HepG2 (cell line): ENCODE measurements around the gene TSNAXIP1. TPM values are rescaled to one million over a fixed set of nuclear protein-coding genes. Genes with fewer than 3 reads are reported as not detected.
A peak's percentile ranks its signal among the peaks of the same experiment; 100 is the strongest.

Experiments
- ATAC-seq: fragments of 200-7000 bp; cut with Tn5 transposase; 3 replicates; pipeline ENCODE4 v1.9.1; 2020; ENCODE audit warnings: mild to moderate bottlenecking, moderate library complexity
- BruUV-seq: library from RNA; stranded (reverse); fragments of 400-500 nt; replicated peaks from 2 replicates; lab custom pipeline; 2021; lab: Mats Ljungman, UMichigan
- CTCF ChIA-PET: fragments of 300-600 bp; formaldehyde crosslinking; extraction: SDS; loops from one replicate; lab custom pipeline; 2021; ENCODE audit warnings: low total read pairs, inconsistent platforms, low intra/inter-chr PET ratio; lab: Yijun Ruan, JAX
- POLR2A ChIA-PET: fragments of 350-600 bp; sonication (Branson Sonifier 250); formaldehyde crosslinking; loops from one replicate; lab custom pipeline; 2020; ENCODE audit warnings: antibody characterized with exemption, inconsistent platforms; lab: Yijun Ruan, JAX
- DNase-seq: peaks from one replicate; pipeline ENCODE4 v3.0.0-alpha.2; 2015; ENCODE audit warnings: low spot score
- FAIRE-seq: peaks from 3 replicates; lab custom pipeline; 2011; peaks lifted over from hg19 to GRCh38; lab: Jason Lieb, UNC
- H2AFZ ChIP-seq: one replicate; pipeline ENCODE4 v1.6.1; 2011; ENCODE audit warnings: low read length, inconsistent platforms
- H3K27ac ChIP-seq: fragments of 300-600 bp; 3 replicates; pipeline ENCODE4 v1.8.0; 2011; ENCODE audit warnings: mixed run types, mild to moderate bottlenecking, mixed read lengths, low read length, inconsistent platforms; ENCODE audit not compliant: insufficient read depth; ENCODE audit errors: extremely low read length
- H3K27me3 ChIP-seq, 2 experiments: fragments of 200-600 bp in 1 of 2; 2 replicates in 1 of 2; 3 replicates in 1 of 2; pipeline versions ENCODE4 v1.6.0 to v1.8.0; 2011; ENCODE audit warnings: low read length in 2 of 2, mild to moderate bottlenecking in 2 of 2, moderate library complexity in 2 of 2, inconsistent platforms in 1 of 2; ENCODE audit not compliant: insufficient read depth in 2 of 2, control insufficient read depth in 1 of 2
- H3K36me3 ChIP-seq, 2 experiments: fragments of 200-600 bp in 1 of 2; replicated peaks in 1 of 2; 2 replicates in 1 of 2; 3 replicates in 1 of 2; pipeline versions ENCODE4 v1.5.1 to v1.8.0; 2011; ENCODE audit warnings: low read length in 2 of 2, inconsistent platforms in 1 of 2; ENCODE audit not compliant: insufficient read depth in 2 of 2, control insufficient read depth in 1 of 2
- H3K4me1 ChIP-seq: 2 replicates; pipeline ENCODE4 v1.5.1; 2012; ENCODE audit warnings: low read length, inconsistent platforms; ENCODE audit not compliant: insufficient read depth
- H3K4me2 ChIP-seq: 2 replicates; pipeline ENCODE4 v1.6.0; 2011; ENCODE audit warnings: low read depth, low read length, inconsistent platforms
- H3K4me3 ChIP-seq, 3 experiments: fragments of 200-600 bp in 1 of 3; sonication (generic), shearing (Covaris generic) in 1 of 3; replicated peaks in 1 of 3; 2 replicates each; pipeline ENCODE4 v1.5.1; 2011 to 2016; ENCODE audit warnings: low read length in 3 of 3, inconsistent platforms in 2 of 3, low read depth in 2 of 3, mild to moderate bottlenecking in 2 of 3, control low read depth in 1 of 3, mixed read lengths in 1 of 3; ENCODE audit not compliant: insufficient read depth in 1 of 3
- H3K79me2 ChIP-seq: one replicate; pipeline ENCODE4 v1.6.1; 2011; ENCODE audit warnings: low read length, inconsistent platforms; ENCODE audit not compliant: insufficient read depth
- H3K9ac ChIP-seq: 2 replicates; pipeline ENCODE4 v1.6.0; 2011; ENCODE audit warnings: mild to moderate bottlenecking, low read depth, low read length, inconsistent platforms; ENCODE audit not compliant: insufficient read depth
- H3K9me3 ChIP-seq: 2 replicates; pipeline ENCODE4 v1.5.1; 2012; ENCODE audit warnings: mild to moderate bottlenecking, low read length
- H4K20me1 ChIP-seq: 2 replicates; pipeline ENCODE4 v1.6.0; 2011; ENCODE audit warnings: inconsistent platforms, mild to moderate bottlenecking, low read length, moderate library complexity; ENCODE audit not compliant: insufficient read depth
- ATF7-NPFF ChIP-seq: sonication (generic); formaldehyde crosslinking; IDR thresholded peaks from 2 replicates; pipeline ENCODE4 v1.8.1; 2023; ENCODE audit warnings: mild to moderate bottlenecking, low read depth, missing genetic modification reagents, moderate library complexity
- HMGA1 ChIP-seq: sonication (generic); formaldehyde crosslinking; conservative IDR thresholded peaks from 2 replicates; pipeline ENCODE4 v1.4.0; 2020; ENCODE audit warnings: missing genetic modification reagents
- JUNB ChIP-seq: sonication (generic); formaldehyde crosslinking; IDR thresholded peaks from 2 replicates; pipeline ENCODE4 v1.8.0; 2022; ENCODE audit warnings: missing genetic modification reagents, mild to moderate bottlenecking, borderline replicate concordance
- MAFF ChIP-seq: IDR thresholded peaks from 2 replicates; pipeline ENCODE4 v1.6.1; 2011; ENCODE audit warnings: low read depth, low read length, improper control_type of control experiment
- POLR2AphosphoS5 ChIP-seq: IDR thresholded peaks from 2 replicates; pipeline ENCODE4 v1.6.1; 2012; ENCODE audit warnings: low read depth, low read length
- ZBTB38 ChIP-seq: sonication (generic); formaldehyde crosslinking; IDR thresholded peaks from 2 replicates; pipeline ENCODE4 v1.5.1; 2020; ENCODE audit warnings: mild to moderate bottlenecking, missing genetic modification reagents
- ZBTB39 ChIP-seq: sonication (generic); formaldehyde crosslinking; IDR thresholded peaks from 2 replicates; pipeline ENCODE4 v1.5.0; 2020; ENCODE audit warnings: missing genetic modification reagents
- ZFP36 ChIP-seq: fragments of 150-350 bp; IDR thresholded peaks from 2 replicates; pipeline ENCODE4 v1.6.1; 2018; ENCODE audit warnings: borderline replicate concordance, low read length, low read depth; ENCODE audit not compliant: partially characterized antibody
- ZFP37 ChIP-seq: sonication (generic); formaldehyde crosslinking; IDR thresholded peaks from 2 replicates; pipeline ENCODE4 v1.4.0; 2020; ENCODE audit warnings: missing genetic modification reagents, borderline replicate concordance
- ZNF598 ChIP-seq: sonication (generic); formaldehyde crosslinking; IDR thresholded peaks from 2 replicates; pipeline ENCODE4 v1.5.1; 2020; ENCODE audit warnings: mild to moderate bottlenecking, missing genetic modification reagents, borderline replicate concordance
- ZNF878 ChIP-seq: sonication (generic); formaldehyde crosslinking; IDR thresholded peaks from 2 replicates; pipeline ENCODE4 v1.8.1; 2023; ENCODE audit warnings: mild to moderate bottlenecking, missing genetic modification reagents, moderate library complexity
- WGBS: methylation state at CpG from one replicate; pipeline ENCODE4 v1.1.6; 2017; ENCODE audit warnings: low lambda C conversion rate; 5-methylcytosine and 5-hydroxymethylcytosine counted together
- in situ Hi-C: cut with HindIII; loops from 2 replicates; pipeline ENCODE4 v1.10.0; 2017; ENCODE audit warnings: low pct_unique_long_range_greater_than_20kb; ENCODE audit not compliant: extremely low pct_ligation_motif_present
- intact Hi-C: fragments of 100-400 bp; cut with micrococcal nuclease; formaldehyde crosslinking; loops from one replicate; pipeline ENCODE4 v1.10.0; 2022; ENCODE audit not compliant: unreplicated experiment
- polyA plus RNA-seq, 8 experiments: library from polyadenylated mRNA; depleted of rRNA in 3 of 8; stranded (reverse) in 7 of 8; unstranded in 1 of 8; fragments of >200 nt; fragmentation: Illumina TruSeq in 4 of 8; extraction: Trizol in 4 of 8; gene quantifications; 2 replicates each; pipeline versions ENCODE4 v1.2.1 to v1.2.3, GENCODE V29; 2011 to 2016; ENCODE audit warnings: low read depth in 4 of 8, missing spikeins in 1 of 8, mixed read lengths in 1 of 8; ENCODE audit not compliant: insufficient read depth in 1 of 8
- total RNA-seq, 5 experiments: library from RNA; depleted of rRNA; stranded (reverse); fragments of >200 nt; fragmentation: Illumina TruSeq; extraction: Trizol; gene quantifications; 2 replicates each; pipeline ENCODE4 v1.2.3, GENCODE V29; 2016; ENCODE audit warnings: low read depth in 1 of 5

The TSNAXIP1 gene
- total and polyA plus RNA-seq, 2 of the 13 experiments (the other 11 are each of a cell fraction or from before 2014, with no cell fraction given) = 0.37 to 0.86 TPM

- TF ChIP-seq ZNF878 (CRISPR knock-in tag) (0 out of 2 replicates have a peak, but pooled peaks have one; percentile 23), MAFF (no peak), HMGA1 (CRISPR knock-in tag) (no peak)
Observed at GRCh38 chr16:67853670-67854069, 47.0 kb downstream of the TSNAXIP1 start (continued).

- Histone ChIP-seq H3K36me3 (peaks cover 4 to 20% of the 10 kb centered on the region in 2 experiments; a peak in 4 of 5 replicates), H3K79me2 (peaks cover 90% of the 10 kb centered on the region), H3K4me1 (peaks cover 64% of the 10 kb centered on the region), H2AFZ (no peak overlapping the region), H3K4me2 (no peak overlapping the region), H3K9me3 (no peaks in the 10 kb centered on the region), H4K20me1 (peaks cover 61% of the 10 kb centered on the region), H3K27ac (peak overlapping the region; percentile 20)
- in situ Hi-C loops (no loop called here), intact Hi-C loops (no loop called here)
- BruUV-seq = no TSS peak
- DNase-seq = no peak
- TF ChIP-seq POLR2AphosphoS5 (no peak), ZBTB38 (CRISPR knock-in tag) (0 out of 2 replicates have a peak, but pooled peaks have one; percentile 32), ZBTB39 (CRISPR knock-in tag) (no peak), ZFP37 (CRISPR knock-in tag) (no peak), ATF7-NPFF (CRISPR knock-in tag) (no peak), JUNB (no peak), ZNF598 (CRISPR knock-in tag) (no peak), ZFP36 (no peak)
- TF ChIP-seq, all 625 proteins: peak for 1
- no peak overlapping the region for H3K4me3 ChIP-seq
- WGBS = 87% methylated on average over 10 of the region's 10 CpGs
- ATAC-seq (no peak), FAIRE-seq (no peak)
- CTCF ChIA-PET = no interaction called here
- H3K27me3 ChIP-seq = no peaks in the 10 kb centered on the region
- POLR2A ChIA-PET = interaction anchor here (0.6 to 3.3 kb wide), 3 partner anchors 9 to 235 kb away, joined by 3 to 15 read pairs (median 7); partner anchors contain the start of gene NUTF2
- no peak overlapping the region; the same call in 1 of the 2 replicates for H3K9ac ChIP-seq
Observed at GRCh38 chr16:67855789-67856188, 49.1 kb downstream of the TSNAXIP1 start.
